Central memory CD4-positive, alpha-beta T cell (primary cell): ENCODE measurements around the gene NELFA.
A peak's percentile ranks its signal among the peaks of the same experiment; 100 is the strongest.

Source experiments
- DNase-seq: peaks from one replicate; pipeline ENCODE4 v3.0.0; 2022
- total RNA-seq, 3 experiments: gene quantifications; one replicate each; lab custom pipeline; 2026; lab: John Stamatoyannopoulos, UW

Gene NELFA
- total RNA-seq: 34.5 to 61.2 (median 47.5) reads per million in 3 experiments

DNA sequence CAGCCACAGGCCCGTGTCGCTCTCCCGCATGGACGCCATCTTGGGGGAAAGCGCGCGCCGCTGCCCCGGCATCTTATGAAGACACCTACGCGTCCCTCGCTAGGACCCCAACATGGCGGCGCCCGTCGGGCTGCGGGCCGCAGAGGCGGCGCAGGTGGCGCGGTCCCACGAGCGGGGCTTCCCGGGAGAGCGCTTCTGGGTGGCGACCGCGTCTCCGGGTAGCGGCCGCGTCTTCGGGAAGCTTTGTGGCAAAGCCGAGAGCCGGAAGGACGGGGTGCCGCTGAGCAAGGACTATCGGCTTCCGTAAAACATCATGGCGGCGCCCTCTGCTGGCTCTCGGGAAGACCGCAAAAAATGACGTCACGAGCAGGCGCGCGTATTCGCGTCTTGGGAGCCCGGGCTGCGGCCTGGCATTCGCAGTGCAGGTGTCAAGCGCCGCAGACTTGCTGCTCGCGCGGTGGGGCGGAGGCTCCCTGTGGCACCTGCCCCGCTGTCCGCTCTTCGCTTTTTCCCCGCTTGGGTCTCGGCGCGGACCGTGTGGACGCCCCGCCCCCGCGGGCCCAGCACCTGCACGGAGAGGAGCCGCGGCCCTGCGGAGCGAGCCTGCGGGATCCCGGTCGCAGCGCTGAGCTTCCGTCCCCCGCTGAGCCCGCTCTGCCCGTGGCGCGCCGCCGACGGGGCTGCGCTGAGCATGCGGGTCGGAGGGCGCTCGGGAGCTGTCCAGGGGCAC lies at the start of gene NELFA:
Gene NELFA (minus strand): TSS at position 54 of the 730 bp plus-strand sequence. CDS start 15 bp downstream, at position 39.
- DNase-seq: peak; percentile 95

GRCh38 chr4:2057382-2058065 lies 48.8 kb upstream of the NELFA start:
- DNase-seq: no peak

GRCh38 chr4:2054217-2054616 lies 45.4 kb upstream of the NELFA start:
- DNase-seq: no peak

GRCh38 chr4:2051086-2051485 lies 42.3 kb upstream of the NELFA start:
- DNase-seq: no peak

DNA sequence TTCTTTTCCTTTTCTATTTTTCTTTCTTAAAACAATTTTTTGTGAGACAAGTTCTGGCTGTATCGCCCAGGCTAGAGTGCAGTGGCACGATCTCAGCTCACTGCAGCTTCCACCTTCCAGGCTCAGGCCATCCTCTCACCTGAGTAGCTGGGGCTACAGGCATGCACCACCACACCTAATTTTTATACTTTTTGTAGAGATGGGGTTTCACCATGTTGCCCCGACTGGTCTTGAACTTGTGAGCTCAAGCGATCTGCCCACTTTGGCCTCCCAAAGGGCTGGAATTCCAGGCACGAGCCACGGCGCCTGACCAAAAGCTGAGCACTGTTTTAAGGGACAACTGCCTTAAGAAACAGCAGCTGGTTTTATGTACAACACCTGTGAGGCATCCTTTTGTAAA lies 41.0 kb upstream of the NELFA start:
- DNase-seq: no peak

GRCh38 chr4:2049381-2049780 lies 40.6 kb upstream of the NELFA start:
- DNase-seq: no peak

DNA sequence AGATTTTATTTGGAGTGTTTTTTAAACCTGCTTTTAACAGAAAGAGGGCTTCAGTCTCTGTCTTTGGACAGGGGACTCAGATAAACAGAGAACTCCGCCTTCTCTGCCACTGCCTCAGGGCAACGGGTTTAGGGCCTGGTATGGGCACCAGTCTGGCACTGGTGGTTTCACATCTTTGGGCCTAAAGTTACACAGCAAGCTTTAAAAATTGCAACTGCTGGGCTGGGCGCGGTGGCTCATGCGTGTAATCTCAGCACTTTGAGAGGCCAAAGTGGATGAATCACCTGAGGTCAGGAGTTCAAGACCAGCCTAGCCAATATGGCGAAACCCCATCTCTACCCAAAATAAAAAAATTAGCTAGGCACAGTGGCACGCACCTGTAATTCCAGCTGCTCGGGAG lies 40.1 kb upstream of the NELFA start:
- DNase-seq: no peak

- no peak for DNase-seq
These were observed 39.2 kb upstream of the NELFA start for GRCh38 chr4:2047781-2048581.

DNA sequence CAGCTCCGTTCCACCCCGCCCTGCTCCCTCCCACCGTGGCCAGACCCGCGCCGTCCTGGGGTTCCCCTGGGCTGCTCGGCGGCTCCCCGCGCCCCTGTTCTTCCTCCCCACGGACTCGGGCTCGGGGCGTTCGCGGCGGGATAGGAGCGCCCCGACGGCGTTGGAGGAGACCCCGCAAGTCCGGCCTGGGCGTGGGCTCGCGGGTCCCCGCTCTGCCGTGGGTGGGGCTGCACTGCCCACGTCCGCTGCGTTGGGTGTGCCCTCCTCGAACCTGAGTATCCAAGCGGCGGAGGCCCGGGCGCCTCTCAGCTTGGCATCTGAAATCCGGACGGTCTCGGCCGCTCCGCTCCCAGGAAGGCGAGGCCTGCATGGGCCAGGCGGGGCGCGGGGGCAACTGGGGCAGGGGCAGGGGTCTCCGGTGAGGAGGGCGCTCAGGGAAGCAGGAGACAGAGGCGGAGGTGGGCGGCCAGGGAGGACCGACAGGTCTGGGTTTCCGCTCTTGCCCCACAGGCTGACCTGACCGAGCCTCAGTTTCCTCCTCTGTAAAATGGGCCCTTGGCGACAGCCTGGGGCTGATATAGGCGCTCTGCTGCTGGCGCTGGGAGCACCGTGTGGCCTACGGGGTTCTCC lies 38.4 kb upstream of the NELFA start:
- no peak for DNase-seq

DNA sequence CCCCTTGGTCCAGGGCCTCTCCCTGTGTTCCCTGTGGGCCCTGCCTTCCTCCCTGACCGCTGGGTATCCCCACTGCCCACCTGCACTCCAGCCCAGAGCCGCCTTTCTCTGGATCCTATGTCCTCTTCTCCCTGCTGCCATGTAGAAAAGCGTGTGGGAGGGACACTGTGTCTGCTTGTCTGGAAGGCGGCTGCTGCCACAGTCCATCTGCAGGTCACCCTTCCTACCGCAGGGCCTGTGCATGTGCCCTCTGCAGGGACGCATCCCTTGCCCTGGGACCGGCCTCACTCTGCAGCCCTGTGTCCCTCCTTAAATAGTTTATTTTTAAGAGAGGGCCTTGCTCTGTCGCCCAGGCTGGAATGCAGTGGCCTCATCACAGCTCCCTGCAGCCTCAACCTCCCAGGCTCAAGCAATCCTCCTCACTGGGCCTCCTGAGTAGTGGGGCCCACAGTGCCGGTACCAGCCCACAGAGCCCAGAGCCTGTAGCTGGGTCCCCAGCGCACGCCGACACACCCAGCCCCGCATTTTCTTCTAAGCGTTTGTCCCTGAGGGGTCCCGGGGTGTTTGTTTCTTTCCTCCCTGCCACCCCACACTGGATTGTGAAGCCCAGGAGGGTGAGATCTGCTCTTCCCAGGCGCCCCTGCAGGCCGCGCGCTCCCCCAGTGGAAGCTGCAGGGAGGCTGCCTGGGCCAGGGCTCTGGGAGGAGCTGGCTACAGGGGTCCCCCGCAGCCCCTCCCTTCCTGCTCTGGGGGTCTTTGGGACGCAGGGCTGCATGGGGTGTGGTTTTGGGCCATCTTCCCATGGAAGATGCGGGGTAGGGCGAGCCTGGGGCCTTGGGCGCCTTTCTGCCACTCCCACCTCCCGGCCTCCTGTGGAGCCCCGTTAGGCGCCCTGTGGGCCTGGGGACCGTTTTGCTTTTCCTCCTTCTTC lies 37.5 kb upstream of the NELFA start:
- DNase-seq: no peak

DNA sequence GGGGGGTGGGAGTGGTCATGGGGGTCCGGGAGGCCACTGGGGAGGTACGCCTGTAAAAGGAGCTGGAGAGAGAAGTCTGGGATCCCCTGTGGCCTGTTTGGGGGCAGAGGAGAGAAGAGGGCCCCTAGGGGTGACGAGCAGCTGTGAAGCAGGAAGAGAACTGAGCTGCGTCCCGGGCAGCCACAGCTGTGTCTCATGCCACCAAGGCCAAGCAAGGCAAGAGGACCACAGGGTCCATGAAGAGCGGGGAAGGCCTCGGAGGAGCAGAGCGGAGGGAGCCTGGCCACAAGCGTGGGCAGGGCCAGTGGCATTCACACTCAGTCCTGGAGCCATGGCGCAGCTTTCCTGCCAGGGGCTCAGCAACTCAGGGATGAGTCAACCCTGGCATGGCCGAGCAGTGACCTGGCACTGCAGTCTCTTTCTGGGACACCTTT lies 36.8 kb upstream of the NELFA start:
- DNase-seq: no peak

DNA sequence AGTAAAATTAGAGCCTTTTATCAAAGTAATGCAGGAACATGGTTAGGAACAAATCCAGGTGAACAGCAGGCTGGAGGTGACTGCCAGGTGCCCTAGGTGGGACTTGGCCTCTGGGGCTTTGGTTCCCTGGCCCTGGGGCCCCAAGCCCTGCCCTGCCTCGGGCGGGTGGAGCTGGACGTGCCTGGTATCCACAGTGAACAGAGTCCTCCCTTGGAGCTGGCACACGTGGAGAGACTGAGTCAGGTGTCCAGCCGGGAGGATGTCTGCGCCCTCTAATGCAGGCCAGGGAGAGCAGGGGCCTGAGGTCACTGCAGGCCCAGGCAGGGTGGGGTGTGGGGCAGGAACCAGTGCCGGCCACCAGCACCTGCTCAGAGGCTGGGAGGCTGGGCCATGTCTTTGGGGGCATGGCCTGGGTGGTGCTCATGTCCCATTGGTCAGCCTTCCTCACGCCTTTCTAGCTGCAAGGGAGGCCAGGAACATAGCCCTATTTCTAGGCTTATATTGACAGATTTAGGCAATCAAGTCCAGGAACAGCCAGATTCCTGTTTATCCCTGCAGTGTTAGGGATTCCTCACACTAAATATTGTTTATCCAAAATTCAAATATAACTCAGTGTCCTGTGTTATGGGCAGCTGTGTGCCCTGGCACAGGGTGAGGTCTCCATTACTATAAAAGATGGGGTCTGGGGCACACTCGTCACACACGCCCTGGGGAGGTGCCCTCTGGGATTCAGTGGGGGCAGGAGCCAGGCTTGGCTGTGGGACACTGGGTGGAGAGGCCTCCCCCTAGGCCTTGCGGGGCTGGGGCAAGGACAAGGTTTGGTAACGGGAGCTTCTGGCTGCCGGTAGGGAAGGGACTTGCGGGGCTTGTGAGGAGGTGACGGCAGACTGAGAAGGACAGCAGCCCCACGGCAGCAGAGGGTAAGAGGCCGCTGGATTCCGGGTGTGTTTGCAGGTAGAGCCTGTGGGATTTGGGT lies 36.1 kb upstream of the NELFA start:
- no peak for DNase-seq

DNA sequence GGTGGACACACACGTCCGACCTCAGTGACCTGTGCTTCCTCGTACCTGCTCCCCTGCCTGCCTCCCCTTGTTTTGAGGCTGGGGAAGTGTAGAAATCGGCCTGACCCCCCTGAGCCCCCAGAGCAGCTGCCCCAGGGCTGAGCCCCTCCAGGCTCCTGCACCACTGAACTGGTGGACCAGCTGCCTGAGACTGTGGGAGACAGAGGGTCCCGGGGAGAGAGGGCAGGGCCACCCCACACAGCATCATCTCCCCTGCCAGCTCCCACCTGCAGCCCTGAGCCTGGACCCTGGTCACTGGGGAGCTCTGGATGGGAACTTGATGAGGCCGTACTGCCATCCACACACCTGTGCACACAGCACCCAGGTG lies 35.3 kb upstream of the NELFA start:
- no peak for DNase-seq

GRCh38 chr4:2043396-2044118 lies 34.8 kb upstream of the NELFA start:
- DNase-seq: no peak

GRCh38 chr4:2042947-2043395 lies 34.2 kb upstream of the NELFA start:
- DNase-seq: no peak

GRCh38 chr4:2042204-2042946 lies 33.6 kb upstream of the NELFA start:
- peak; percentile 33 for DNase-seq

GRCh38 chr4:2041239-2042130 lies 32.7 kb upstream of the NELFA start:
- peak; percentile 76 for DNase-seq
